ENCODE measurements around the gene ISCU.
A peak's percentile ranks its signal among the peaks of the same experiment; 100 is the strongest.

ISCU gene

GRCh38 chr12:108566452-108566851 lies 4.1 kb downstream of the ISCU start:
- Histone ChIP-seq H4K20me1 (ENCODE audit: insufficient read depth, low read length) (no peaks in the 10 kb centered on the region), H3K27me3 (ENCODE audit: low read depth, low read length) (no peaks in the 10 kb centered on the region), H3K27ac (ENCODE audit: low read length) (peak overlapping the region; percentile 99), H3K9ac (ENCODE audit: low read length) (peak overlapping the region; percentile 85; the same call in 1 of the 2 replicates), H3K36me3 (replicated peaks; ENCODE audit: low read depth, low read length) (peaks cover 46% of the 10 kb centered on the region), H3K9me3 (ENCODE audit: insufficient read depth, low read length) (no peaks in the 10 kb centered on the region), H2AFZ (ENCODE audit: low read depth, low read length) (no peak overlapping the region), H3K4me2 (ENCODE audit: low read length) (peak overlapping the region; percentile 79), H3K4me3 (ENCODE audit: low read length) (no peak overlapping the region), H3K4me1 (ENCODE audit: low read length) (peaks cover 78% of the 10 kb centered on the region), H3K79me2 (ENCODE audit: low read length) (peaks cover 31% of the 10 kb centered on the region)
- no peak for TF ChIP-seq EZH2phosphoT487 (IDR thresholded peaks at IDR 0.05; ENCODE audit: low read depth)
- TF ChIP-seq, protein P1, sequence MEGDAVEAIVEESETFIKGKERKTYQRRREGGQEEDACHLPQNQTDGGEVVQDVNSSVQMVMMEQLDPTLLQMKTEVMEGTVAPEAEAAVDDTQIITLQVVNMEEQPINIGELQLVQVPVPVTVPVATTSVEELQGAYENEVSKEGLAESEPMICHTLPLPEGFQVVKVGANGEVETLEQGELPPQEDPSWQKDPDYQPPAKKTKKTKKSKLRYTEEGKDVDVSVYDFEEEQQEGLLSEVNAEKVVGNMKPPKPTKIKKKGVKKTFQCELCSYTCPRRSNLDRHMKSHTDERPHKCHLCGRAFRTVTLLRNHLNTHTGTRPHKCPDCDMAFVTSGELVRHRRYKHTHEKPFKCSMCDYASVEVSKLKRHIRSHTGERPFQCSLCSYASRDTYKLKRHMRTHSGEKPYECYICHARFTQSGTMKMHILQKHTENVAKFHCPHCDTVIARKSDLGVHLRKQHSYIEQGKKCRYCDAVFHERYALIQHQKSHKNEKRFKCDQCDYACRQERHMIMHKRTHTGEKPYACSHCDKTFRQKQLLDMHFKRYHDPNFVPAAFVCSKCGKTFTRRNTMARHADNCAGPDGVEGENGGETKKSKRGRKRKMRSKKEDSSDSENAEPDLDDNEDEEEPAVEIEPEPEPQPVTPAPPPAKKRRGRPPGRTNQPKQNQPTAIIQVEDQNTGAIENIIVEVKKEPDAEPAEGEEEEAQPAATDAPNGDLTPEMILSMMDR (IDR thresholded peaks at IDR 0.05; ENCODE audit: low read depth, low read length), result no peak

- no peaks in the 10 kb centered on the region for H3K9me3 ChIP-seq (ENCODE audit: insufficient read depth, low read length)
- H3K27ac ChIP-seq (ENCODE audit: low read length), result peak overlapping the region; percentile 99
- no peaks in the 10 kb centered on the region for H4K20me1 ChIP-seq (ENCODE audit: insufficient read depth, low read length)
- H3K27me3 ChIP-seq (ENCODE audit: low read depth, low read length), result no peaks in the 10 kb centered on the region
- peaks cover 91% of the 10 kb centered on the region for H3K4me1 ChIP-seq (ENCODE audit: low read length)
- H3K79me2 ChIP-seq (ENCODE audit: low read length), result peaks cover 25% of the 10 kb centered on the region
- H2AFZ ChIP-seq (ENCODE audit: low read depth, low read length), result no peak overlapping the region
- peaks cover 46% of the 10 kb centered on the region for H3K36me3 ChIP-seq (replicated peaks; ENCODE audit: low read depth, low read length)
- peak overlapping the region; percentile 85 for H3K9ac ChIP-seq (ENCODE audit: low read length)
- no peak for TF ChIP-seq EZH2phosphoT487 (IDR thresholded peaks at IDR 0.05; ENCODE audit: low read depth)
- TF ChIP-seq, protein P1 (IDR thresholded peaks at IDR 0.05; ENCODE audit: low read depth, low read length), result no peak
- H3K4me2 ChIP-seq (ENCODE audit: low read length), result peak overlapping the region; percentile 79
- peak overlapping the region; percentile 53 for H3K4me3 ChIP-seq (ENCODE audit: low read length)
Measured at GRCh38 chr12:108567406-108568337, 5.3 kb downstream of the ISCU start.

DNA sequence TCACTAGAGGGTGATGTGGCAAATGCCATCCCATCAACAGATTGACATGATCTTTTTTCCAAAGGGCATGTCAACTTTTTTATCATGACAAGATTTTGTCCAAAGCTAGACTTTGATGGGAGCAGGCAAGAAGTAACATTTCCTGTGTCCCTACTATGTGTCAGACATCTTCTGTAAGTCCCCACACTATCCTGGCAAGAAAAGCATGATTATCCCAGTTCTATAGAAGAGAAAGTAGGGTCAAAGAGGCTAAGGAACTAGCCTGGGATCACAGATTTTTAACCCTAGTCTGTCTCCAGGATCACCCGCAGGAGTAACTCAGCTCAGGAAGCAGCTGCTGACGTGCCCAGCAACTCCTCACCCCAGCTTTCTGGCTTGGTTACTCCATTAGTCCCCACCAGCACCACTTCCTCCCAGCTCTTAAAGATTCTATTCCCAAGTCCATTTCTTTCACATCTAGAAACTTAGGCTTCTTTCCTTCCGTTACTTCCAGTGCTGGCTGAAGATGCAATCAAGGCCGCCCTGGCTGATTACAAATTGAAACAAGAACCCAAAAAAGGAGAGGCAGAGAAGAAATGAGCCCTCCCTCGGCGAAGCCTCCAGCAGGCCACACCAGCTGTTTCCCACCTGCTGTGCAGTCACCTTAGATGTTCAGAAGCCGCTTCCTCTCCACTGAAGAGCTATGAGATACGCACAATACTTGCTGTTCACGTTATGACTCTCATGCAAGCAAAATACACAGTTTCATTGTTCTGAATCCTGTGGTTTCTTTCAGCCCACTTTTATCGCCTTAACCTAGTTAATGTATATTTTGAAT lies 6.2 kb downstream of the ISCU start:
- H3K36me3 ChIP-seq (replicated peaks; ENCODE audit: low read depth, low read length), result peaks cover 46% of the 10 kb centered on the region
- H3K27me3 ChIP-seq (ENCODE audit: low read depth, low read length), result no peaks in the 10 kb centered on the region
- H3K9ac ChIP-seq (ENCODE audit: low read length), result peak overlapping the region; percentile 85
- H3K27ac ChIP-seq (ENCODE audit: low read length), result peak overlapping the region; percentile 99
- no peak overlapping the region for H2AFZ ChIP-seq (ENCODE audit: low read depth, low read length)
- no peaks in the 10 kb centered on the region for H4K20me1 ChIP-seq (ENCODE audit: insufficient read depth, low read length)
- H3K9me3 ChIP-seq (ENCODE audit: insufficient read depth, low read length), result no peaks in the 10 kb centered on the region
- H3K4me3 ChIP-seq (ENCODE audit: low read length), result peak overlapping the region; percentile 53
- H3K4me2 ChIP-seq (ENCODE audit: low read length), result peak overlapping the region; percentile 79
- peaks cover 99% of the 10 kb centered on the region for H3K4me1 ChIP-seq (ENCODE audit: low read length)
- TF ChIP-seq, protein P1 (IDR thresholded peaks at IDR 0.05; ENCODE audit: low read depth, low read length), result 0 out of 2 replicates have a peak, but pooled peaks have one; percentile 6
- no peak for TF ChIP-seq EZH2phosphoT487 (IDR thresholded peaks at IDR 0.05; ENCODE audit: low read depth)
- H3K79me2 ChIP-seq (ENCODE audit: low read length), result peaks cover 16% of the 10 kb centered on the region

Measured in OCI-LY3 (cell line).